ENCODE results near the gene NPIPA2.
"Not testable (repeated sequence)": the region's sequence is repeated elsewhere in the genome, so short reads cannot be mapped to it uniquely, and the experiment has no call there.

- TF ChIP-seq PKNOX1 (IDR thresholded peaks at IDR 0.05); FOXM1 (IDR thresholded peaks at IDR 0.05; ENCODE audit: borderline replicate concordance); SUZ12 (IDR thresholded peaks at IDR 0.05); TARDBP (IDR thresholded peaks at IDR 0.05); ZNF384 (IDR thresholded peaks at IDR 0.05); SP1 (IDR thresholded peaks at IDR 0.05); FOXK2 (IDR thresholded peaks at IDR 0.05); NFRKB (IDR thresholded peaks at IDR 0.05); HDGF (IDR thresholded peaks at IDR 0.05; ENCODE audit: borderline replicate concordance); ELF4 (IDR thresholded peaks at IDR 0.05); ARNT (IDR thresholded peaks at IDR 0.05); L3MBTL2 (conservative IDR thresholded peaks at IDR 0.05); LEF1 (IDR thresholded peaks at IDR 0.05; ENCODE audit: borderline replicate concordance); BHLHE40 (IDR thresholded peaks at IDR 0.05; ENCODE audit: borderline replicate concordance): not testable (repeated sequence)
Observed at GRCh38 chr16:14779368-14779877, 37.1 kb downstream of the NPIPA2 start.
